Measurements from ENCODE around the gene RGS6. TPM values are rescaled to one million over a fixed set of nuclear protein-coding genes. Genes with fewer than 3 reads are reported as not detected.

RGS6 gene
- total RNA-seq, 1 donor from 2014 or later = 5.1 TPM

GRCh38 chr14:72539661-72540315 is 607.6 kb downstream of the RGS6 start:
- H3K4me1 Mint-ChIP-seq (ENCODE audit: low read depth) = no peaks in the 10 kb centered on the region
- no peak for TF ChIP-seq CTCF (IDR thresholded peaks at IDR 0.05; ENCODE audit: unreplicated experiment)
- no peak overlapping the region for H3K27ac Mint-ChIP-seq
- H3K27me3 Mint-ChIP-seq = peaks cover 15% of the 10 kb centered on the region
- peaks cover under 1% of the 10 kb centered on the region for H3K9me3 Mint-ChIP-seq (ENCODE audit: low read depth)
- H3K36me3 Mint-ChIP-seq (ENCODE audit: insufficient read depth) = no peaks in the 10 kb centered on the region
- no peak for DNase-seq (ENCODE audit: low spot score, unreplicated experiment)
- no peak overlapping the region for H3K4me3 Mint-ChIP-seq (ENCODE audit: low read depth)

- Mint-ChIP-seq H3K4me3 (ENCODE audit: low read depth) (no peak overlapping the region), H3K36me3 (ENCODE audit: insufficient read depth) (no peaks in the 10 kb centered on the region), H3K4me1 (ENCODE audit: low read depth) (no peaks in the 10 kb centered on the region), H3K27me3 (peaks cover 11% of the 10 kb centered on the region), H3K9me3 (ENCODE audit: low read depth) (no peaks in the 10 kb centered on the region), H3K27ac (no peak overlapping the region)
- TF ChIP-seq CTCF (IDR thresholded peaks at IDR 0.05; ENCODE audit: unreplicated experiment) = no peak
- no peak for DNase-seq (ENCODE audit: low spot score, unreplicated experiment)
These were observed 608.6 kb downstream of the RGS6 start for GRCh38 chr14:72540836-72541235.

GRCh38 chr14:72541546-72541945 is 609.3 kb downstream of the RGS6 start:
- Mint-ChIP-seq H3K36me3 (ENCODE audit: insufficient read depth) (no peaks in the 10 kb centered on the region), H3K4me3 (ENCODE audit: low read depth) (no peak overlapping the region), H3K4me1 (ENCODE audit: low read depth) (no peaks in the 10 kb centered on the region), H3K27me3 (peaks cover 5% of the 10 kb centered on the region), H3K9me3 (ENCODE audit: low read depth) (no peaks in the 10 kb centered on the region), H3K27ac (no peak overlapping the region)
- TF ChIP-seq CTCF (IDR thresholded peaks at IDR 0.05; ENCODE audit: unreplicated experiment) = no peak
- no peak for DNase-seq (ENCODE audit: low spot score, unreplicated experiment)

GRCh38 chr14:72543341-72543740 is 611.1 kb downstream of the RGS6 start:
- Mint-ChIP-seq H3K27me3 (peaks cover 7% of the 10 kb centered on the region), H3K27ac (no peak overlapping the region), H3K4me3 (ENCODE audit: low read depth) (no peak overlapping the region), H3K9me3 (ENCODE audit: low read depth) (no peaks in the 10 kb centered on the region), H3K4me1 (ENCODE audit: low read depth) (no peaks in the 10 kb centered on the region), H3K36me3 (ENCODE audit: insufficient read depth) (no peaks in the 10 kb centered on the region)
- no peak for DNase-seq (ENCODE audit: low spot score, unreplicated experiment)
- TF ChIP-seq CTCF (IDR thresholded peaks at IDR 0.05; ENCODE audit: unreplicated experiment) = no peak

- no peak for DNase-seq (ENCODE audit: low spot score, unreplicated experiment)
- H3K36me3 Mint-ChIP-seq (ENCODE audit: insufficient read depth) = no peaks in the 10 kb centered on the region
- peaks cover 11% of the 10 kb centered on the region for H3K27me3 Mint-ChIP-seq
- no peak overlapping the region for H3K27ac Mint-ChIP-seq
- H3K9me3 Mint-ChIP-seq (ENCODE audit: low read depth) = no peaks in the 10 kb centered on the region
- no peak for TF ChIP-seq CTCF (IDR thresholded peaks at IDR 0.05; ENCODE audit: unreplicated experiment)
- H3K4me1 Mint-ChIP-seq (ENCODE audit: low read depth) = no peaks in the 10 kb centered on the region
- H3K4me3 Mint-ChIP-seq (ENCODE audit: low read depth) = no peak overlapping the region
These were observed 612.6 kb downstream of the RGS6 start for GRCh38 chr14:72544615-72545387.

All from progenitor cell of endocrine pancreas (in vitro differentiated cells).